NT2/D1 (cell line): ENCODE data around the gene PLEKHG7.

ENCODE experiments used
- SUZ12 ChIP-seq: IDR thresholded peaks from 2 replicates; pipeline ENCODE4 v1.6.1; 2011; ENCODE audit not compliant: insufficient read length, insufficient read depth; ENCODE audit errors: extremely low read depth
- ZNF274 ChIP-seq: IDR thresholded peaks from 2 replicates; pipeline ENCODE4 v1.6.1; 2011; ENCODE audit warnings: mild to moderate bottlenecking, low read depth, low read length

DNA sequence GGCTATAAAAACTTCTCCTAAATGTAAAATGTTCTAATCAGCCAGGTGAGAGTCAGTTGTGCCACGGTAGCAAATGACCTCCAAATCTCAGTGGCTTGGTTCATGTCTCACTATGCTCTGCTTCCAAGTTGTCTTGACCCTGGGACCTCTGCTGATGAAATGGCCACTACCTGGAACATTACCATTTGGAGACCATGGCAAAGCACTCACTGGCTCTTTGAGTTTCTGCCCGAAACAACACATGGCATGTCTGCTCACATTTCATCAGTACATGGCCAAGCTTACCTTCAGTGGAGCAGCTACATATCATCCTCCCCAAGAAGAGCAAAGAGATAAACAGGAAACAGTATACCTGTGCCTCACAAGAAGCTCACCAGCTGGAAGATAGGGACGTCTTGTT, 40.2 kb downstream of the PLEKHG7 start:
- no peak for TF ChIP-seq ZNF274
- TF ChIP-seq SUZ12 = no peak
